Prostate gland (tissue), 2 donors: Measurements from ENCODE around the gene SIX2. TPM values are rescaled to one million over a fixed set of nuclear protein-coding genes. Genes with fewer than 3 reads are reported as not detected.

Experiments
- DNase-seq: peaks from one replicate; pipeline ENCODE4 v3.0.0-alpha.2; 2019; ENCODE audit warnings: low spot score
- H3K27ac ChIP-seq, 2 donors: fragments of 200-600 bp; sonication (generic); 2 replicates each; pipeline ENCODE4 v1.5.1; 2017 to 2019
- H3K27me3 ChIP-seq: fragments of 200-600 bp; sonication (generic); replicated peaks from 2 replicates; pipeline ENCODE4 v1.5.1; 2019; ENCODE audit not compliant: insufficient read depth
- H3K36me3 ChIP-seq, 2 donors: fragments of 200-600 bp; sonication (generic); 1 replicate in 1 of 2; 2 replicates in 1 of 2; pipeline versions ENCODE4 v1.5.1 to v1.8.1; 2017 to 2019
- H3K4me1 ChIP-seq: fragments of 200-600 bp; sonication (generic); replicated peaks from 2 replicates; pipeline ENCODE4 v1.5.1; 2019
- H3K4me3 ChIP-seq, 2 donors: fragments of 200-600 bp; sonication (generic); 2 replicates each; pipeline ENCODE4 v1.5.1; 2017 to 2019
- H3K9me3 ChIP-seq: fragments of 200-600 bp; sonication (generic); 2 replicates; pipeline ENCODE4 v1.5.1; 2017
- CTCF ChIP-seq, 4 experiments: fragments of 200-600 bp in 2 of 4; fragments of 450-650 bp in 2 of 4; sonication (generic) in 2 of 4; IDR thresholded peaks; 1 replicate in 3 of 4; 2 replicates in 1 of 4; pipeline ENCODE4 v1.5.1; 2016 to 2019; ENCODE audit warnings: antibody characterized with exemption in 4 of 4, mild to moderate bottlenecking in 2 of 4, moderate library complexity in 2 of 4
- POLR2A ChIP-seq: fragments of 450-650 bp; IDR thresholded peaks from one replicate; pipeline ENCODE4 v1.6.1; 2016; ENCODE audit warnings: antibody characterized with exemption, mild to moderate bottlenecking
- POLR2AphosphoS5 ChIP-seq: sonication (generic); formaldehyde crosslinking; IDR thresholded peaks from one replicate; pipeline ENCODE4 v1.6.1; 2017; ENCODE audit warnings: antibody characterized with exemption
- WGBS: methylation state at CpG from one replicate; pipeline ENCODE4 v1.1.5; 2018; 5-methylcytosine and 5-hydroxymethylcytosine counted together
- intact Hi-C: fragments of 100-400 bp; cut with DNase I; formaldehyde crosslinking; loops from one replicate; pipeline ENCODE4 v1.14.2; 2022
- total RNA-seq, 2 donors: library from RNA; depleted of rRNA; stranded (reverse); fragments of >200 nt; gene quantifications; one replicate each; pipeline ENCODE4 v1.1.0, GENCODE V29; 2016

Gene SIX2
- total RNA-seq, 2 donors from 2014 or later, result 1.8 to 5.1 TPM

GRCh38 chr2:45001869-45002385 is 7.3 kb downstream of the SIX2 start:
- Histone ChIP-seq H3K27me3 (peaks cover 34% of the 10 kb centered on the region), H3K4me1 (peaks cover 4% of the 10 kb centered on the region), H3K36me3 (no peaks in the 10 kb centered on the region), H3K4me3 (no peak overlapping the region), H3K27ac (no peak overlapping the region), H3K9me3 (no peaks in the 10 kb centered on the region)
- no peak for DNase-seq
- intact Hi-C loops, result no loop called here
- 44% methylated on average over 9 of the region's 9 CpGs for WGBS
- TF ChIP-seq POLR2A, result no peak
- no peak for TF ChIP-seq CTCF (IDR thresholded peaks at IDR 0.05)
- TF ChIP-seq POLR2AphosphoS5, result no peak

GRCh38 chr2:45000921-45001868 is 8.1 kb downstream of the SIX2 start:
- Histone ChIP-seq H3K27me3 (peaks cover 32% of the 10 kb centered on the region), H3K27ac (no peak overlapping the region), H3K9me3 (no peaks in the 10 kb centered on the region), H3K4me3 (peak overlapping the region; percentile 8 to 17), H3K4me1 (peaks cover 4% of the 10 kb centered on the region), H3K36me3 (no peaks in the 10 kb centered on the region)
- intact Hi-C loops, result no loop called here
- no peak for TF ChIP-seq CTCF (IDR thresholded peaks at IDR 0.05)
- no peak for TF ChIP-seq POLR2AphosphoS5
- no peak for TF ChIP-seq POLR2A
- DNase-seq, result no peak
- WGBS, result 27% methylated on average over 54 of the region's 61 CpGs

GRCh38 chr2:45000341-45000901 is 8.8 kb downstream of the SIX2 start:
- intact Hi-C loops, result no loop called here
- no peak for DNase-seq
- no peak overlapping the region for H3K4me3 ChIP-seq
- no peak overlapping the region for H3K27ac ChIP-seq
- TF ChIP-seq POLR2A, result no peak
- no peak for TF ChIP-seq CTCF (IDR thresholded peaks at IDR 0.05)
- TF ChIP-seq POLR2AphosphoS5, result no peak
- no peaks in the 10 kb centered on the region for H3K36me3 ChIP-seq
- H3K9me3 ChIP-seq, result no peaks in the 10 kb centered on the region
- WGBS, result 30% methylated on average over 22 of the region's 36 CpGs
- H3K27me3 ChIP-seq, result peaks cover 30% of the 10 kb centered on the region
- H3K4me1 ChIP-seq, result peaks cover 4% of the 10 kb centered on the region

- 84% methylated on average over 10 of the region's 10 CpGs for WGBS
- H3K27me3 ChIP-seq, result peaks cover 26% of the 10 kb centered on the region
- no peak for DNase-seq
- no peak overlapping the region for H3K4me3 ChIP-seq
- H3K36me3 ChIP-seq, result no peaks in the 10 kb centered on the region
- intact Hi-C loops, result no loop called here
- H3K4me1 ChIP-seq, result peaks cover 4% of the 10 kb centered on the region
- no peak overlapping the region for H3K27ac ChIP-seq
- H3K9me3 ChIP-seq, result no peaks in the 10 kb centered on the region
- TF ChIP-seq POLR2A, result no peak
- no peak for TF ChIP-seq POLR2AphosphoS5
- TF ChIP-seq CTCF (IDR thresholded peaks at IDR 0.05), result no peak
Observed at GRCh38 chr2:44999540-44999939, 9.7 kb downstream of the SIX2 start.
